HFFc6 (cell line): ENCODE data around the gene CCT3. TPM values are rescaled to one million over a fixed set of nuclear protein-coding genes. Genes with fewer than 3 reads are reported as not detected.

Experiments used
- DNase-seq: peaks from one replicate; pipeline ENCODE4 v3.0.0-alpha.2; 2018
- H3K27ac Mint-ChIP-seq: 2 replicates; pipeline ENCODE4 v1.8.0; 2020; ENCODE audit warnings: mild to moderate bottlenecking, mixed read lengths
- H3K27me3 Mint-ChIP-seq: 2 replicates; pipeline ENCODE4 v1.8.0; 2021; ENCODE audit warnings: mild to moderate bottlenecking, moderate library complexity, mixed read lengths; ENCODE audit not compliant: insufficient read depth
- H3K36me3 Mint-ChIP-seq: 2 replicates; pipeline ENCODE4 v1.8.0; 2021; ENCODE audit warnings: low read depth, mixed read lengths
- H3K4me1 Mint-ChIP-seq: 2 replicates; pipeline ENCODE4 v1.8.0; 2020; ENCODE audit warnings: low read depth, mixed read lengths
- H3K4me3 Mint-ChIP-seq: 2 replicates; pipeline ENCODE4 v1.8.0; 2020; ENCODE audit warnings: mild to moderate bottlenecking, moderate library complexity, mixed read lengths
- H3K9me3 Mint-ChIP-seq: 2 replicates; pipeline ENCODE4 v1.8.0; 2020; ENCODE audit warnings: mild to moderate bottlenecking, mixed read lengths
- total RNA-seq, 6 experiments: library from RNA; stranded (reverse); fragmentation: NEBNext Ultra II Directional; extraction: Animal tissue kit (Norgen Biotek cat#: 25700); gene quantifications; 2 replicates in 1 of 6; 3 replicates in 5 of 6; pipeline ENCODE4 v1.2.3, GENCODE V29; 2021
- TF ChIP-seq, protein P1 (sequence below): fragments of 200-600 bp; sonication (generic); IDR thresholded peaks from 2 replicates; pipeline ENCODE4 v1.5.0; 2021; ENCODE audit warnings: antibody characterized with exemption, mild to moderate bottlenecking

The CCT3 gene
- total RNA-seq, 6 experiments from 2014 or later: 306 to 382 (median 317) TPM

DNA sequence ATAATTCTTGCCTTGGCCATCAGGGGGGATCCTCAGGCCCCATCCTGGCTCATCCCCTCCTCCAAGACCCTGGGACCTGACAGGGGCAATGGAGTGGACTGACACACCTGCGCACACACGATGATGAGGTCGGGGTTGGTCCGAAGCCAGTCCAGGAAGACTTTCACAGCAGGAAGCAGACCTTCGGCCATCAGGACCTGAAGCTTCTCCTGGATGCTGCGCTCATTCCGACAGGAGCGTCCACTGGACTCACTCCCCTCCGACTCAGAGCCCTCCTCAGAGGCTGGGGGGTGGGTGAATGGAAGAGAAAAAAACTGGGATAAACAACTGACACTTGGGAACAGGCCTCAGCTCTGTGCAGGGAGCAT is 74.8 kb downstream of the CCT3 start:
- H3K9me3 Mint-ChIP-seq: no peaks in the 10 kb centered on the region

DNA sequence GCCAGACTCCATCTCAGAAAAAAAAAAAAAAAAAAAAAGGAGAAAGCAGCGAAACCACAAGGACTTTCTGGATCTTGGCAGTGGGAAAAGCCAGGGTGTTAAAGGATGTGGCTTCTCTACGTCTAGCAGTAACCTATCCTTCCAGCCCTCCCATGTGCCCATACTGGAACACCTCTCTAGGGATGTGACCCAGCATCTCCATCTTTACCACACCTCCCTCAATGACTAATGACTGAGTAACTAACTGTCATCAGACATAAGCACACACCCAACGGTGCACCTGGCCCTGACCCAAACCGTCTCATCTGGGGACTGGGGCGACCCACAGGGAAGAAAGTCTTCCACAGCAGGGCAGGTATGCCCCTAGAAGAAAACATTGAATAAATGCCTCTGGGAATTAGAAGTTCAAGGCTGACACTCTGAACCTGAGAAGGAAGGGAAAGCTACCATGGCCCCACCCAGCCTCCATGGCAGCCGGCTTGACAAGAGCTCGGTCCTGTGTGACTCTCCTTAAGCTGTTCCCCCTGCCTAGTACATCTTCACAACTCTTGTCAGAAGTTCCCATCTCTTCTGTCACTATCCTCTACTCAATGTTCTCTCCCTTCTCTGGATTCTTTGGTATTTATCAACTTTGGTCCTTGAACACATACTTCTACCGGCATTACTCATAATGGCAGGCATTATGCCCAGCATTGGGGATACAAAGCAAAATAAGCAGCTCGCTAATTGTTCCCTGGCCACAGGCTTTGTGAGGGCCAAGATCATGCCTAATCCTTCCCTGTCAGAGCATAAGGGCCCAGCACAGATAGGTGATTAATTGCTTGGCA is 75.4 kb downstream of the CCT3 start:
- H3K36me3 Mint-ChIP-seq: peaks cover 69% of the 10 kb centered on the region
- peak overlapping the region; percentile 61 for H3K4me3 Mint-ChIP-seq
- H3K9me3 Mint-ChIP-seq: no peaks in the 10 kb centered on the region
- TF ChIP-seq, protein P1, sequence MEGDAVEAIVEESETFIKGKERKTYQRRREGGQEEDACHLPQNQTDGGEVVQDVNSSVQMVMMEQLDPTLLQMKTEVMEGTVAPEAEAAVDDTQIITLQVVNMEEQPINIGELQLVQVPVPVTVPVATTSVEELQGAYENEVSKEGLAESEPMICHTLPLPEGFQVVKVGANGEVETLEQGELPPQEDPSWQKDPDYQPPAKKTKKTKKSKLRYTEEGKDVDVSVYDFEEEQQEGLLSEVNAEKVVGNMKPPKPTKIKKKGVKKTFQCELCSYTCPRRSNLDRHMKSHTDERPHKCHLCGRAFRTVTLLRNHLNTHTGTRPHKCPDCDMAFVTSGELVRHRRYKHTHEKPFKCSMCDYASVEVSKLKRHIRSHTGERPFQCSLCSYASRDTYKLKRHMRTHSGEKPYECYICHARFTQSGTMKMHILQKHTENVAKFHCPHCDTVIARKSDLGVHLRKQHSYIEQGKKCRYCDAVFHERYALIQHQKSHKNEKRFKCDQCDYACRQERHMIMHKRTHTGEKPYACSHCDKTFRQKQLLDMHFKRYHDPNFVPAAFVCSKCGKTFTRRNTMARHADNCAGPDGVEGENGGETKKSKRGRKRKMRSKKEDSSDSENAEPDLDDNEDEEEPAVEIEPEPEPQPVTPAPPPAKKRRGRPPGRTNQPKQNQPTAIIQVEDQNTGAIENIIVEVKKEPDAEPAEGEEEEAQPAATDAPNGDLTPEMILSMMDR: no peak
- DNase-seq: peak; percentile 89
- H3K27ac Mint-ChIP-seq: peak overlapping the region; percentile 86
- peaks cover 34% of the 10 kb centered on the region for H3K4me1 Mint-ChIP-seq
- H3K27me3 Mint-ChIP-seq: peaks cover 2% of the 10 kb centered on the region; the same call in 1 of the 2 replicates

More for the DNA sequence above, 74.8 kb downstream of the CCT3 start:
- Mint-ChIP-seq H3K36me3 (peaks cover 69% of the 10 kb centered on the region), H3K4me3 (peak overlapping the region; percentile 61; the same call in 1 of the 2 replicates), H3K27me3 (peaks cover 2% of the 10 kb centered on the region; the same call in 1 of the 2 replicates), H3K4me1 (peaks cover 37% of the 10 kb centered on the region), H3K27ac (peak overlapping the region; percentile 86)
- TF ChIP-seq, protein P1: no peak; the same call in 1 of the 2 replicates
- DNase-seq: no peak

DNA sequence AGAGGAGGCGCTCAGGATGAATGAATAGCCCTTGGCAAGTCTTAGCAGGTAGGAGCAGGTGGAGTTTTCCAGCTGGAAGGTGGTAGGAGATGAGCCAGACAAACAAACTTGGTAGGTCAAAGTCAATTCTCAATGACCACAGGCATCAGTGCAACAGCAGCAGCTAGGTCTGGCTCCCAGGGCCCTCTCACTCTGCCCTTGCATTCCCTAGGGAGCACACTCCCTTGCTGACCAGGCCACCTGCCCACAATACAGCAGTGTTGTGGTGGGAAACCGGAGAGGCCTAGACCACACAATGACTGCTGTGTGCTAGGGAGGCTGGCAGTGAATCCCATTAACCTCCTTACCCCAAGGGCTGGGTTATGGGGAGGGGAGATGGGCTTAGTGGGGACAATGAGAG is 77.2 kb downstream of the CCT3 start:
- peak overlapping the region; percentile 81 for H3K27ac Mint-ChIP-seq
- H3K36me3 Mint-ChIP-seq: peaks cover 67% of the 10 kb centered on the region
- H3K4me1 Mint-ChIP-seq: peaks cover 40% of the 10 kb centered on the region
- TF ChIP-seq, protein P1: no peak
- no peaks in the 10 kb centered on the region for H3K9me3 Mint-ChIP-seq
- no peak for DNase-seq
- peaks cover 2% of the 10 kb centered on the region for H3K27me3 Mint-ChIP-seq
- no peak overlapping the region for H3K4me3 Mint-ChIP-seq

DNA sequence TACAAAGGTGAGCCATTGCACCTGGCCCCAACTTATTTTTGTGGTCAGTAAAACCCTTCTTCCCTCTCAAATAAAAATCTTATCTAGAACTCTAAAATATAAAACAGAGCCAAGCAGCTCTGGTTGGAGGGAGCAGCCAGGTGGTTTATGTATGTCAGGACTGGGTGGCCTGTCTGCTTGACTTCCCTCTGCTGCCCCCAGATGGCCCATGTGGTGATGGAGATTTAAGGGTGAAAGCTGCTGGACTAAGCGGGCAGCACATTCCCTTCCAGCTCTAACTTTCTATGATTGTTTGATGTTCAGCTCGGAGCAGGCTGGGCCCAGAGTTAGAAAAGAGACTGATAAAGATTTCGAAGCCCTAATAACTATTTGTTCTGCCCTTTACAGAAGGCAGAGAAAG is 78.3 kb downstream of the CCT3 start:
- H3K4me3 Mint-ChIP-seq: no peak overlapping the region
- no peaks in the 10 kb centered on the region for H3K9me3 Mint-ChIP-seq
- peaks cover 40% of the 10 kb centered on the region for H3K4me1 Mint-ChIP-seq
- peak overlapping the region; percentile 40; the same call in 1 of the 2 replicates for H3K27ac Mint-ChIP-seq
- peaks cover 2% of the 10 kb centered on the region for H3K27me3 Mint-ChIP-seq
- peaks cover 60% of the 10 kb centered on the region for H3K36me3 Mint-ChIP-seq
- TF ChIP-seq, protein P1: peak; percentile 36
- no peak for DNase-seq

Other genes with a start within 250 kb of the CCT3 start
- 1,000 to 10,000 TPM; 1,238 to 1,664 (median 1,535) TPM for gene LMNA, start 223.6 kb downstream of the CCT3 start, total RNA-seq
- gene SEMA4A, start 184.7 kb downstream of the CCT3 start, total RNA-seq: 1 to 10 TPM in 2 of 6 experiments, under 1 TPM in 4; 0.71 to 1.1 (median 0.83) TPM
- 10 to 100 TPM; 19.6 to 25.2 (median 23.4) TPM for gene SLC25A44, start 144.2 kb downstream of the CCT3 start, total RNA-seq
- gene PMF1, start 125.3 kb downstream of the CCT3 start, total RNA-seq: 10 to 100 TPM; 32.7 to 41.0 (median 39.5) TPM
- gene BGLAP, start 96.1 kb downstream of the CCT3 start, total RNA-seq: under 1 TPM in 2 of 6 experiments, not detected in 4; 0.40 to 0.62 TPM
- under 1 TPM; 0.45 to 0.65 (median 0.52) TPM for gene PAQR6, start 90.2 kb downstream of the CCT3 start, total RNA-seq
- 10 to 100 TPM; 46.8 to 56.5 (median 50.6) TPM for gene SMG5, start 55.5 kb downstream of the CCT3 start, total RNA-seq
- gene TMEM79, start 54.0 kb downstream of the CCT3 start, total RNA-seq: 1 to 10 TPM; 2.0 to 2.7 (median 2.1) TPM
- gene GLMP, start 42.6 kb downstream of the CCT3 start, total RNA-seq: 10 to 100 TPM; 50.8 to 91.8 (median 87.4) TPM
- gene VHLL, start 39.0 kb downstream of the CCT3 start, total RNA-seq: not detected
- gene TSACC, start 234 bp upstream of the CCT3 start, total RNA-seq: under 1 TPM; 0.48 to 0.99 (median 0.70) TPM
- gene RHBG, start 30.9 kb upstream of the CCT3 start, total RNA-seq: not detected
- gene MEF2D, start 162.5 kb upstream of the CCT3 start, total RNA-seq: 10 to 100 TPM; 50.0 to 60.1 (median 56.8) TPM
- 10 to 100 TPM; 13.9 to 33.3 (median 29.0) TPM for gene IQGAP3, start 234.3 kb upstream of the CCT3 start, total RNA-seq
- gene TTC24, start 241.4 kb upstream of the CCT3 start, total RNA-seq: not detected